SK-N-SH treated with all-trans-retinoic acid at 6 μM for 48 hours (cell line): ENCODE data around the gene DNAJB12.

Experiments used
- ATAC-seq: fragments of 200-7000 bp; cut with Tn5 transposase; 3 replicates; pipeline ENCODE4 v1.9.1; 2020; ENCODE audit warnings: mild to moderate bottlenecking, moderate library complexity
- ARNTL ChIP-seq: fragments of 450-650 bp; formaldehyde crosslinking; IDR thresholded peaks from 2 replicates; pipeline ENCODE4 v1.5.0; 2020; ENCODE audit warnings: low read depth, mild to moderate bottlenecking, moderate library complexity, borderline replicate concordance
- BACH2 ChIP-seq: fragments of 250-450 bp; sonication (Bioruptor Pico); IDR thresholded peaks from 2 replicates; pipeline ENCODE4 v1.9.0; 2021; ENCODE audit warnings: mild to moderate bottlenecking, borderline replicate concordance
- CSDC2 ChIP-seq: fragments of 250-450 bp; sonication (Bioruptor Pico); IDR thresholded peaks from 2 replicates; pipeline ENCODE4 v1.5.0; 2020; ENCODE audit warnings: mild to moderate bottlenecking, moderate library complexity
- CSRNP3 ChIP-seq: fragments of 250-450 bp; sonication (Bioruptor Pico); IDR thresholded peaks from 2 replicates; pipeline ENCODE4 v1.5.1; 2021; ENCODE audit warnings: mild to moderate bottlenecking, moderate library complexity
- ESRRG ChIP-seq: fragments of 250-450 bp; sonication (Bioruptor Pico); IDR thresholded peaks from 2 replicates; pipeline ENCODE4 v1.6.1; 2021; ENCODE audit warnings: mild to moderate bottlenecking
- GLIS3 ChIP-seq: fragments of 250-450 bp; sonication (Bioruptor Pico); IDR thresholded peaks from 2 replicates; pipeline ENCODE4 v1.5.0; 2020; ENCODE audit warnings: mild to moderate bottlenecking, moderate library complexity
- ISL1 ChIP-seq: fragments of 250-450 bp; sonication (Bioruptor Pico); IDR thresholded peaks from 2 replicates; pipeline ENCODE4 v2.1.2; 2022; ENCODE audit warnings: mild to moderate bottlenecking, moderate library complexity
- OSR1 ChIP-seq: fragments of 250-450 bp; sonication (Bioruptor Pico); IDR thresholded peaks from 2 replicates; pipeline ENCODE4 v1.8.0; 2022; ENCODE audit warnings: moderate library complexity, mild to moderate bottlenecking, inconsistent platforms
- PATZ1 ChIP-seq: fragments of 250-450 bp; sonication (Bioruptor Pico); IDR thresholded peaks from 2 replicates; pipeline ENCODE4 v1.8.0; 2020; ENCODE audit warnings: mild to moderate bottlenecking, moderate library complexity, borderline replicate concordance
- POU6F1 ChIP-seq: fragments of 250-450 bp; sonication (Bioruptor Pico); IDR thresholded peaks from 2 replicates; pipeline ENCODE4 v1.8.0; 2021; ENCODE audit warnings: low read depth, mild to moderate bottlenecking, moderate library complexity, borderline replicate concordance
- PPARA ChIP-seq: fragments of 250-450 bp; sonication (Bioruptor Pico); IDR thresholded peaks from 2 replicates; pipeline ENCODE4 v1.5.0; 2020; ENCODE audit warnings: mild to moderate bottlenecking, borderline replicate concordance
- SNAI2 ChIP-seq: fragments of 250-450 bp; sonication (Bioruptor Pico); IDR thresholded peaks from 2 replicates; pipeline ENCODE4 v1.5.0; 2020; ENCODE audit warnings: mild to moderate bottlenecking, moderate library complexity
- TOX ChIP-seq: fragments of 250-450 bp; sonication (Bioruptor Pico); IDR thresholded peaks from 2 replicates; pipeline ENCODE4 v1.8.0; 2021; ENCODE audit warnings: mild to moderate bottlenecking, moderate library complexity, borderline replicate concordance
- TSHZ2 ChIP-seq: fragments of 250-450 bp; sonication (Bioruptor Pico); IDR thresholded peaks from 2 replicates; pipeline ENCODE4 v1.5.0; 2020; ENCODE audit warnings: mild to moderate bottlenecking, moderate library complexity
- ZC3H10 ChIP-seq: fragments of 250-450 bp; sonication (Bioruptor Pico); IDR thresholded peaks from 2 replicates; pipeline ENCODE4 v1.5.1; 2021; ENCODE audit warnings: mild to moderate bottlenecking, moderate library complexity
- ZFP3 ChIP-seq: fragments of 250-450 bp; sonication (Bioruptor Pico); IDR thresholded peaks from 2 replicates; pipeline ENCODE4 v1.5.0; 2020; ENCODE audit warnings: mild to moderate bottlenecking, moderate library complexity
- ZNF565 ChIP-seq: fragments of 450-650 bp; formaldehyde crosslinking; conservative IDR thresholded peaks from 2 replicates; pipeline ENCODE4 v1.5.0; 2020; ENCODE audit warnings: low read depth, mild to moderate bottlenecking, moderate library complexity
- ZNF8 ChIP-seq: fragments of 450-650 bp; formaldehyde crosslinking; IDR thresholded peaks from 2 replicates; pipeline ENCODE4 v1.5.0; 2020; ENCODE audit warnings: mild to moderate bottlenecking, moderate library complexity
- TF ChIP-seq, protein P1 (sequence below): fragments of 250-450 bp; sonication (Bioruptor Pico); IDR thresholded peaks from 2 replicates; pipeline ENCODE4 v1.5.1; 2020; ENCODE audit warnings: low read depth, mild to moderate bottlenecking, moderate library complexity

DNAJB12 gene

GRCh38 chr10:72319416-72320254 is 35.1 kb downstream of the DNAJB12 start:
- TF ChIP-seq TSHZ2 (CRISPR knock-in tag) (0 out of 2 replicates have a peak, but pooled peaks have one; percentile 47), ZFP3 (CRISPR knock-in tag) (0 out of 2 replicates have a peak, but pooled peaks have one; percentile 11), CSRNP3 (no peak)
- peak; percentile 64 for ATAC-seq

DNA sequence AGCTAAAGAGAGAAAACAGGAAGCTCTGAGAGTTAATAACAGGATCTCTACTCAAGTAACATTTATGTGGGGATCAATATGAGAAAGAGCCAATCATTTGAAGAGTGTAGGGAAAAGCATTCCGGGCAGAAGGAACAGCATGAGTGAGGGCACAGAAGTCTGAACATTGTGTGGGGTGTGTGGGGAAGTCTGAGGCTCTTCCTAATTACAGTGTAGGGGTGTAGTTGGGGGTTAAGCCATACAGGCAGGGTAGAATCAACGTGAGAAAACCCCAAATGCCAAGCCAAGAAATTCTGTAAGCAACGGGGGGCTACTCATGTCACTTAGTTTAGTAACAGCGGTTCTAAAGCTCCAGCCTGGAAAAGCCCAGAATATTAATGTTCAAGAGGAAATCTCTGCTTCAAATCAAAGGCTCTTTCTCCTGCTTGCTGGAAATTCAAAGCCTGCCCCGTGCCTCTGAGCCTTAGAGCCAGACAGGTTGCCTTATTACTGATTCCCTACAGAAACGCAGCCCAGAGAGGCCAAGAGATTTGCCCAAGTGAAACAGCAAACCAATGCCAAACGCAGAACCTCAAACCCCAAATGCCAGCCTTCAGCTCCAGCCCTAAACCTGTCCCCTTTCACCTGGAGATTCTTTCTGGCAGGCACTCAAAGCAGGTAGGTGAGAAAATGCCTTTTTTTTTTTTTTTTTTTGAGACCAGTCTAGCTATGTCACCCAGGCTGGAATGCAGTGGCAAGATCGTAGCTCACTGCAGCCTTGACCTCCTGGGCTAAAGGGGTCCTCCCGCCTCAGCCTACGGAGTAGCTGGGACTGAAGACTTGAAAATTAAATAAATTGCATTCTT is 36.1 kb downstream of the DNAJB12 start:
- no peak for ATAC-seq
- no peak for TF ChIP-seq ZC3H10 (CRISPR knock-in tag)
- no peak for TF ChIP-seq SNAI2 (CRISPR knock-in tag)
- TF ChIP-seq BACH2 (CRISPR knock-in tag): no peak
- TF ChIP-seq TSHZ2 (CRISPR knock-in tag): no peak
- no peak for TF ChIP-seq ZNF565 (CRISPR knock-in tag)

GRCh38 chr10:72316748-72317435 is 37.8 kb downstream of the DNAJB12 start:
- ATAC-seq: no peak
- TF ChIP-seq ISL1 (CRISPR knock-in tag): no peak
- no peak for TF ChIP-seq ARNTL (CRISPR knock-in tag)
- TF ChIP-seq ZFP3 (CRISPR knock-in tag): no peak
- TF ChIP-seq SNAI2 (CRISPR knock-in tag): peak; percentile 60; the same call in 1 of the 2 replicates
- TF ChIP-seq, all 23 proteins: peak for 1

GRCh38 chr10:72316386-72316700 is 38.4 kb downstream of the DNAJB12 start:
- ATAC-seq: no peak

More at GRCh38 chr10:72316386-72316700, 38.4 kb downstream of the DNAJB12 start:
- no peak for TF ChIP-seq POU6F1 (CRISPR knock-in tag)
- TF ChIP-seq PATZ1 (CRISPR knock-in tag): no peak
- no peak for TF ChIP-seq ESRRG (CRISPR knock-in tag)
- no peak for TF ChIP-seq GLIS3
- no peak for TF ChIP-seq ISL1 (CRISPR knock-in tag)
- TF ChIP-seq PPARA (CRISPR knock-in tag): no peak
- TF ChIP-seq ZFP3 (CRISPR knock-in tag): no peak
- no peak for TF ChIP-seq ZNF8 (CRISPR knock-in tag)
- TF ChIP-seq BACH2 (CRISPR knock-in tag): no peak
- no peak for TF ChIP-seq CSDC2 (CRISPR knock-in tag)
- no peak for TF ChIP-seq OSR1 (CRISPR knock-in tag)
- TF ChIP-seq, protein P1, sequence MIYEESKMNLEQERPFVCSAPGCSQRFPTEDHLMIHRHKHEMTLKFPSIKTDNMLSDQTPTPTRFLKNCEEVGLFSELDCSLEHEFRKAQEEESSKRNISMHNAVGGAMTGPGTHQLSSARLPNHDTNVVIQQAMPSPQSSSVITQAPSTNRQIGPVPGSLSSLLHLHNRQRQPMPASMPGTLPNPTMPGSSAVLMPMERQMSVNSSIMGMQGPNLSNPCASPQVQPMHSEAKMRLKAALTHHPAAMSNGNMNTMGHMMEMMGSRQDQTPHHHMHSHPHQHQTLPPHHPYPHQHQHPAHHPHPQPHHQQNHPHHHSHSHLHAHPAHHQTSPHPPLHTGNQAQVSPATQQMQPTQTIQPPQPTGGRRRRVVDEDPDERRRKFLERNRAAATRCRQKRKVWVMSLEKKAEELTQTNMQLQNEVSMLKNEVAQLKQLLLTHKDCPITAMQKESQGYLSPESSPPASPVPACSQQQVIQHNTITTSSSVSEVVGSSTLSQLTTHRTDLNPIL (CRISPR knock-in tag): no peak
- no peak for TF ChIP-seq ARNTL (CRISPR knock-in tag)
- no peak for TF ChIP-seq ZNF565 (CRISPR knock-in tag)
- no peak for TF ChIP-seq TOX (CRISPR knock-in tag)
